Neuronal stem cell (in vitro differentiated cells): ENCODE measurements around the gene SLC6A9.

ENCODE experiments used
- DNase-seq: peaks from one replicate; pipeline ENCODE4 v3.0.0-alpha.2; 2013; ENCODE audit warnings: low spot score
- H2AFZ ChIP-seq: one replicate; pipeline ENCODE4 v1.6.1; 2013; ENCODE audit warnings: mild to moderate bottlenecking, low read length, inconsistent platforms
- H2AK5ac ChIP-seq: 2 replicates; pipeline ENCODE4 v1.6.1; 2013; ENCODE audit warnings: low read depth, mild to moderate bottlenecking, inconsistent platforms, low read length, moderate library complexity, mixed read lengths
- H2BK120ac ChIP-seq: 2 replicates; pipeline ENCODE4 v1.6.1; 2013; ENCODE audit warnings: low read depth, mild to moderate bottlenecking, inconsistent platforms, low read length, moderate library complexity, mixed read lengths
- H2BK12ac ChIP-seq: one replicate; pipeline ENCODE4 v1.6.1; 2013; ENCODE audit warnings: low read length, inconsistent platforms
- H2BK15ac ChIP-seq: 2 replicates; pipeline ENCODE4 v1.6.1; 2013; ENCODE audit warnings: mild to moderate bottlenecking, low read length, inconsistent platforms, mixed read lengths
- H2BK5ac ChIP-seq: one replicate; pipeline ENCODE4 v1.6.1; 2013; ENCODE audit warnings: inconsistent platforms, mild to moderate bottlenecking, low read length, moderate library complexity
- H3K14ac ChIP-seq: one replicate; pipeline ENCODE4 v1.6.1; 2013; ENCODE audit warnings: low read length, inconsistent platforms
- H3K18ac ChIP-seq: 2 replicates; pipeline ENCODE4 v1.6.1; 2013; ENCODE audit warnings: low read length, inconsistent platforms
- H3K23ac ChIP-seq: 2 replicates; pipeline ENCODE4 v1.6.1; 2013; ENCODE audit warnings: low read depth, mild to moderate bottlenecking, mixed read lengths, low read length, inconsistent platforms; ENCODE audit not compliant: poor library complexity
- H3K27ac ChIP-seq: replicated peaks from 3 replicates; pipeline ENCODE4 v1.5.1; 2013; ENCODE audit warnings: low read length, inconsistent platforms
- H3K27me3 ChIP-seq, 3 experiments: 2 replicates each; pipeline ENCODE4 v1.6.1; 2013; ENCODE audit warnings: low read length in 3 of 3, mild to moderate bottlenecking in 2 of 3, inconsistent platforms in 1 of 3, low read depth in 1 of 3, mixed read lengths in 1 of 3, moderate library complexity in 1 of 3; ENCODE audit not compliant: control insufficient read depth in 3 of 3, insufficient read depth in 3 of 3
- H3K36me3 ChIP-seq, 2 donors: replicated peaks in 1 of 2; 2 replicates each; pipeline ENCODE4 v1.6.1; 2013; ENCODE audit warnings: low read length in 2 of 2; ENCODE audit not compliant: control insufficient read depth in 2 of 2, insufficient read depth in 2 of 2
- H3K4ac ChIP-seq: 2 replicates; pipeline ENCODE4 v1.6.1; 2013; ENCODE audit warnings: inconsistent platforms, mild to moderate bottlenecking, low read length, moderate library complexity
- H3K4me1 ChIP-seq, 2 donors: 1 replicate in 1 of 2; 2 replicates in 1 of 2; pipeline ENCODE4 v1.6.1; 2013; ENCODE audit warnings: low read length in 2 of 2, low read depth in 1 of 2; ENCODE audit not compliant: control insufficient read depth in 2 of 2, insufficient read depth in 1 of 2
- H3K4me2 ChIP-seq: one replicate; pipeline ENCODE4 v1.6.1; 2013; ENCODE audit warnings: mild to moderate bottlenecking, low read length, inconsistent platforms; ENCODE audit not compliant: insufficient read depth, poor library complexity, severe bottlenecking
- H3K4me3 ChIP-seq, 2 donors: 2 replicates each; pipeline ENCODE4 v1.5.1; 2013; ENCODE audit warnings: low read length in 2 of 2, mild to moderate bottlenecking in 2 of 2, inconsistent platforms in 1 of 2, moderate library complexity in 1 of 2
- H3K79me1 ChIP-seq: one replicate; pipeline ENCODE4 v1.6.1; 2013; ENCODE audit warnings: low read depth, mild to moderate bottlenecking, inconsistent platforms, low read length, moderate library complexity
- H3K9ac ChIP-seq: one replicate; pipeline ENCODE4 v1.6.1; 2013; ENCODE audit warnings: mild to moderate bottlenecking, low read depth, low read length, inconsistent platforms; ENCODE audit not compliant: poor library complexity
- H3K9me3 ChIP-seq, 2 donors: replicated peaks in 1 of 2; 2 replicates each; pipeline versions ENCODE3 to v1.6.1; 2013; ENCODE audit warnings: low read length in 2 of 2, mild to moderate bottlenecking in 2 of 2, inconsistent platforms in 1 of 2, low read depth in 1 of 2, mixed read lengths in 1 of 2, moderate library complexity in 1 of 2; ENCODE audit not compliant: control insufficient read depth in 2 of 2, insufficient read depth in 1 of 2
- H4K8ac ChIP-seq: one replicate; pipeline ENCODE4 v1.6.1; 2013; ENCODE audit warnings: low read depth, mild to moderate bottlenecking, inconsistent platforms, low read length, moderate library complexity
- H4K91ac ChIP-seq: one replicate; pipeline ENCODE4 v1.6.1; 2013; ENCODE audit warnings: low read length, low read depth, mild to moderate bottlenecking, inconsistent platforms; ENCODE audit not compliant: poor library complexity
- WGBS, 2 donors: extraction: QIAGEN DNeasy Blood & Tissue Kit; methylation state at CpG; one replicate each; pipeline ENCODE4 v1.1.7; 2013; ENCODE audit warnings: missing lambda C conversion rate in 2 of 2, mixed read lengths in 1 of 2; ENCODE audit not compliant: insufficient read length in 2 of 2, insufficient replicate concordance in 1 of 2; ENCODE audit errors: extremely low coverage in 2 of 2; 5-methylcytosine and 5-hydroxymethylcytosine counted together

SLC6A9 gene

GRCh38 chr1:43979528-43980254 lies 51.6 kb downstream of the SLC6A9 start:
- Histone ChIP-seq H3K9me3 (no peaks in the 10 kb centered on the region), H3K9ac (peak overlapping the region; percentile 93), H2BK15ac (no peak overlapping the region), H2AK5ac (peak overlapping the region; percentile 90), H3K18ac (peak overlapping the region; percentile 93), H3K4me1 (peaks cover 19 to 27% of the 10 kb centered on the region in 2 donors), H3K27me3 (no peaks in the 10 kb centered on the region), H3K23ac (peak overlapping the region; percentile 87), H4K91ac (no peak overlapping the region), H2BK12ac (no peak overlapping the region), H3K4me2 (peak overlapping the region; percentile 89), H2AFZ (peak overlapping the region; percentile 86), H3K27ac (no peak overlapping the region), H2BK120ac (peak overlapping the region; percentile 33), H3K36me3 (peaks cover 35 to 68% of the 10 kb centered on the region in 2 donors), H4K8ac (no peak overlapping the region), H2BK5ac (no peak overlapping the region), H3K4ac (peak overlapping the region; percentile 26), H3K4me3 (peak overlapping the region; percentile 72 to 83), H3K14ac (peak overlapping the region; percentile 97), H3K79me1 (peaks cover 41% of the 10 kb centered on the region)
- WGBS, 2 donors = no CpG with 5 or more reads among the region's 45 CpGs
- DNase-seq = no peak

- Histone ChIP-seq H3K4me1 (peaks cover 19 to 27% of the 10 kb centered on the region in 2 donors), H4K91ac (no peak overlapping the region), H3K14ac (peak overlapping the region; percentile 97), H3K4ac (no peak overlapping the region), H4K8ac (no peak overlapping the region), H3K4me3 (peak overlapping the region; percentile 72 to 83), H2BK15ac (no peak overlapping the region), H3K27ac (no peak overlapping the region), H3K9ac (no peak overlapping the region), H3K27me3 (no peaks in the 10 kb centered on the region), H2BK5ac (no peak overlapping the region), H2BK12ac (no peak overlapping the region), H3K36me3 (peaks cover 33 to 63% of the 10 kb centered on the region in 2 donors), H2AFZ (peak overlapping the region; percentile 86), H2AK5ac (no peak overlapping the region), H3K18ac (peak overlapping the region; percentile 93), H3K9me3 (no peaks in the 10 kb centered on the region), H2BK120ac (no peak overlapping the region), H3K79me1 (peaks cover 40% of the 10 kb centered on the region), H3K4me2 (peak overlapping the region; percentile 89), H3K23ac (peak overlapping the region; percentile 53)
- no peak for DNase-seq
- no CpG with 5 or more reads among the region's 45 CpGs for WGBS, 2 donors
Measured at GRCh38 chr1:43979261-43979527, 52.1 kb downstream of the SLC6A9 start.

- Histone ChIP-seq H3K4me1 (peaks cover 19 to 27% of the 10 kb centered on the region in 2 donors), H3K27ac (peak within 1 kb of the TSS; percentile 16)
Measured at GRCh38 chr1:43978551-43979260, 52.6 kb downstream of the SLC6A9 start, which contains the start of gene B4GALT2. TSS of gene B4GALT2 (plus strand) at chr1:43979210. CDS start at chr1:43981161, 1,951 bp downstream.

GRCh38 chr1:43978264-43978550 lies 53.1 kb downstream of the SLC6A9 start:
- no peak overlapping the region for H4K8ac ChIP-seq
- no peak overlapping the region for H3K18ac ChIP-seq
- H3K9ac ChIP-seq = peak overlapping the region; percentile 88
- no peak overlapping the region for H3K4ac ChIP-seq
- peaks cover 32 to 59% of the 10 kb centered on the region in 2 donors for H3K36me3 ChIP-seq
- H3K4me1 ChIP-seq = peaks cover 19 to 27% of the 10 kb centered on the region in 2 donors
- no peak overlapping the region for H3K14ac ChIP-seq
- H3K4me2 ChIP-seq = peak overlapping the region; percentile 89
- no peak overlapping the region for H3K23ac ChIP-seq
- H3K27me3 ChIP-seq = no peaks in the 10 kb centered on the region
- no peak overlapping the region for H2AFZ ChIP-seq
- H2AK5ac ChIP-seq = peak overlapping the region; percentile 36
- H3K79me1 ChIP-seq = peaks cover 40% of the 10 kb centered on the region
- no peak overlapping the region for H2BK120ac ChIP-seq
- no peak for DNase-seq
- H2BK15ac ChIP-seq = no peak overlapping the region
- no peaks in the 10 kb centered on the region for H3K9me3 ChIP-seq
- no CpG with 5 or more reads among the region's 5 CpGs for WGBS, 2 donors
- H3K4me3 ChIP-seq = peak overlapping the region in 1 of 2 donors; percentile 72
- no peak overlapping the region for H3K27ac ChIP-seq
- peak overlapping the region; percentile 83 for H2BK5ac ChIP-seq
- H2BK12ac ChIP-seq = no peak overlapping the region
- no peak overlapping the region for H4K91ac ChIP-seq

More at GRCh38 chr1:43978551-43979260, 52.6 kb downstream of the SLC6A9 start, which contains the start of gene B4GALT2:
- Histone ChIP-seq H3K27me3 (no peaks in the 10 kb centered on the region), H4K8ac (no peak within 1 kb of the TSS), H3K4me3 (peak within 1 kb of the TSS; percentile 72 to 91), H2AK5ac (peak within 1 kb of the TSS; percentile 90), H3K9ac (peak within 1 kb of the TSS; percentile 93), H3K9me3 (no peaks in the 10 kb centered on the region), H3K4ac (peak within 1 kb of the TSS; percentile 26), H3K36me3 (peaks cover 32 to 59% of the 10 kb centered on the region in 2 donors), H2AFZ (peak within 1 kb of the TSS; percentile 91), H3K79me1 (peaks cover 40% of the 10 kb centered on the region), H4K91ac (no peak within 1 kb of the TSS), H2BK15ac (no peak within 1 kb of the TSS), H3K23ac (peak within 1 kb of the TSS; percentile 87), H2BK12ac (no peak within 1 kb of the TSS), H2BK120ac (peak within 1 kb of the TSS; percentile 33), H2BK5ac (peak within 1 kb of the TSS; percentile 83), H3K18ac (peak within 1 kb of the TSS; percentile 96), H3K14ac (peak within 1 kb of the TSS; percentile 97), H3K4me2 (peak within 1 kb of the TSS; percentile 89)
- DNase-seq = no peak
- no CpG with 5 or more reads among the region's 54 CpGs for WGBS, 2 donors
